ENCODE data around the gene SPN. TPM values are rescaled to one million over a fixed set of nuclear protein-coding genes. Genes with fewer than 3 reads are reported as not detected.

Gene SPN
- total RNA-seq, 1 experiment from 2014 or later: 0.48 TPM

DNA sequence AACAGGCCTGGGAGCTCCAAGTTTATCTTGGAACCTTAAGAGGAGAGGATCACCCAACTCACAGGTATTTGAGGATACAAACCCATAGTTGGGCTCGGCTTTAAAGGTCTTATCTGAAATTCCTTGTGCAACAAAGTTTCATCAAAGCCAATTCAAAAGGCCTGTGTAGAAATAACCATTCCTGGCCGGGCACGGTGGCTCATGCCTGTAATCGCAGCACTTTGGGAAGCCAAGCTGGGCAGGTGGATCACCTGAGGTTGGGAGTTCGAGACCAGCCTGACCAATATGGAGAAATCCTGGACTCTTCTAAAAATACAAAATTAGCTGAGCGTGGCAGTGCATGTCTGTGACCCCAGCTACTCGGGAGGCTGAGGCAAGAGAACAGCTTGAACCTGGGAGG lies 54.1 kb downstream of the SPN start:
- Histone ChIP-seq H3K27me3 (ENCODE audit: control insufficient read depth, insufficient read depth, low read length) (no peaks in the 10 kb centered on the region), H3K4me3 (ENCODE audit: insufficient read depth, low read depth, low read length) (no peak overlapping the region), H3K36me3 (replicated peaks; ENCODE audit: control insufficient read depth, insufficient read depth, low read length) (peaks cover 10% of the 10 kb centered on the region)
- no peak for DNase-seq

DNA sequence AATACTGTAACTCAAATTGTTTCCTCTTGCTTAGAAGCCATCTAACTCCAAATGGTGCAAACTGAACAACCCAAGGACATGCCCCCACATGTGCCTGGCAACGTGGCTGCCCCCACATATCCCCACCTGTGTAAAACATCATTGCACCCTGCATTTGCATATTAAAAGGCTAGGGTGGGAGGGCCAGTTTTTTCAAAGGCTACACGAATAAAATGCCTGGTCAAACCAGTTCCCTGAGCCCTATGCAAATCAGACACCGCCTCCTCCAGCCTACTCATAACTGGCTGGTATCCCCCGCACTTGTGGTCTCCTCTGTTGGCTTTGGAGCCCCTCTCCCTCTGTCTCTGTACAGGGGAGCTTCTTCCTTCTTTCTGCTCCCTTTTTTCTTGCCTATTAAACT lies 56.0 kb downstream of the SPN start:
- Histone ChIP-seq H3K36me3 (replicated peaks; ENCODE audit: control insufficient read depth, insufficient read depth, low read length) (peaks cover 6% of the 10 kb centered on the region), H3K27me3 (ENCODE audit: control insufficient read depth, insufficient read depth, low read length) (no peaks in the 10 kb centered on the region), H3K4me3 (ENCODE audit: insufficient read depth, low read depth, low read length) (no peak overlapping the region)
- DNase-seq: no peak

Other genes starting within 250 kb of the SPN start
- 30.0 and 32.6 TPM in 2 replicates for gene BOLA2, start 208.9 kb upstream of the SPN start, total RNA-seq (2014; rRNA removed; shearing (Covaris generic))
- 39.3 and 71.9 TPM in 2 replicates for gene SLX1B, start 208.7 kb upstream of the SPN start, total RNA-seq (2014; rRNA removed; shearing (Covaris generic))
- 8.2 and 8.5 TPM in 2 replicates for gene SULT1A4, start 203.3 kb upstream of the SPN start, total RNA-seq (2014; rRNA removed; shearing (Covaris generic))
- gene NPIPB12, start 156.8 kb upstream of the SPN start, total RNA-seq (2014; rRNA removed; shearing (Covaris generic)): 5.9 and 14.5 TPM in 2 replicates
- 165 and 173 TPM in 2 replicates for gene QPRT, start 15.9 kb downstream of the SPN start, total RNA-seq (2014; rRNA removed; shearing (Covaris generic))
- gene C16orf54, start 82.7 kb downstream of the SPN start, total RNA-seq (2014; rRNA removed; shearing (Covaris generic)): not detected in 2 replicates
- not detected in 2 replicates for gene ZG16, start 115.0 kb downstream of the SPN start, total RNA-seq (2014; rRNA removed; shearing (Covaris generic))
- 202 and 205 TPM in 2 replicates for gene KIF22, start 127.5 kb downstream of the SPN start, total RNA-seq (2014; rRNA removed; shearing (Covaris generic))
- gene MAZ, start 143.3 kb downstream of the SPN start, total RNA-seq (2014; rRNA removed; shearing (Covaris generic)): 496 and 509 TPM in 2 replicates
- gene PRRT2, start 148.9 kb downstream of the SPN start, total RNA-seq (2014; rRNA removed; shearing (Covaris generic)): 1.8 and 5.6 TPM in 2 replicates
- gene PAGR1, start 152.9 kb downstream of the SPN start, total RNA-seq (2014; rRNA removed; shearing (Covaris generic)): 62.1 and 67.1 TPM in 2 replicates
- gene MVP, start 157.2 kb downstream of the SPN start, total RNA-seq (2014; rRNA removed; shearing (Covaris generic)): 7.0 and 22.0 TPM in 2 replicates
- gene CDIPT, start 200.0 kb downstream of the SPN start, total RNA-seq (2014; rRNA removed; shearing (Covaris generic)): 91.3 and 97.6 TPM in 2 replicates
- gene SEZ6L2, start 236.3 kb downstream of the SPN start, total RNA-seq (2014; rRNA removed; shearing (Covaris generic)): 47.3 and 59.0 TPM in 2 replicates
- gene ASPHD1, start 237.2 kb downstream of the SPN start, total RNA-seq (2014; rRNA removed; shearing (Covaris generic)): 24.4 and 24.6 TPM in 2 replicates

All from H7 (cell line).